HG02852 (cell line): ENCODE measurements around the gene TSPAN31.
A peak's percentile ranks its signal among the peaks of the same experiment; 100 is the strongest.

Experiments
- ATAC-seq: cut with Tn5 transposase; IDR thresholded peaks from one replicate; pipeline ENCODE4 v1.9.1; 2021; ENCODE audit warnings: mild to moderate bottlenecking, moderate library complexity; ENCODE audit not compliant: unreplicated experiment

Gene TSPAN31

GRCh38 chr12:57782243-57782607 lies 37.4 kb downstream of the TSPAN31 start:
- ATAC-seq = peak; percentile 21

- peak; percentile 94 for ATAC-seq
Observed at GRCh38 chr12:57782608-57783465, 38.0 kb downstream of the TSPAN31 start, which contains the start of gene TSFM. TSS of gene TSFM (plus strand) at chr12:57782787. CDS start at chr12:57782802, 15 bp downstream.

- no peak for ATAC-seq
Observed at GRCh38 chr12:57783466-57783801, 38.6 kb downstream of the TSPAN31 start.

GRCh38 chr12:57783861-57784260 lies 39.0 kb downstream of the TSPAN31 start:
- ATAC-seq = no peak

- ATAC-seq = no peak
Observed at GRCh38 chr12:57793920-57794319, 49.1 kb downstream of the TSPAN31 start.

- no peak for ATAC-seq
Observed at GRCh38 chr12:57795354-57795753, 50.5 kb downstream of the TSPAN31 start.

GRCh38 chr12:57796996-57797395 lies 52.2 kb downstream of the TSPAN31 start:
- ATAC-seq = no peak

GRCh38 chr12:57797933-57798332 lies 53.1 kb downstream of the TSPAN31 start:
- ATAC-seq = no peak
